LNCAP (cell line): ENCODE results near the gene MAP2K2.

Source experiments
- TF ChIP-seq, protein P1 (sequence below): fragments of 450-650 bp; IDR thresholded peaks from 2 replicates; pipeline ENCODE4 v1.5.1; 2017; ENCODE audit warnings: mild to moderate bottlenecking

The MAP2K2 gene

DNA sequence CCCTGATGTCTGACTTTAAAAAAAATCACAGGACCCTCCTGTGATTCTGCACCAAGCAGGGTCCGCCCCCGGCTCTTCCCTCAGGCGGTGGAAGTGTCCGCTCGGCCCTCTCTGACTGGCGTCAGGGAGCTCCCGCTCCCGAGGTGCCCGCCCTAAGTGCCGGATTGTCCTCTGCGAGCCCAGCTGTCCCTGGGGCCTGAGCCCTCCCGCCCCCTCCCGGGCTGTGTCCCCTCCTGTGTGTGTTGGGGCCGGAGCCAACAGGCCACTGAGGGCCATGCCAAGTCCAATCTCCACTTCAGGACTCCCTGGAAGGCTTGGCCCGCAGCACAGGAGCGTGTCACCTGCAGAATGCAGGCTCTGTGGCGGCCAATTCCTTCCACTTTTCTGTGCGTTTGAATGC is 25.4 kb downstream of the MAP2K2 start:
- TF ChIP-seq, protein P1, sequence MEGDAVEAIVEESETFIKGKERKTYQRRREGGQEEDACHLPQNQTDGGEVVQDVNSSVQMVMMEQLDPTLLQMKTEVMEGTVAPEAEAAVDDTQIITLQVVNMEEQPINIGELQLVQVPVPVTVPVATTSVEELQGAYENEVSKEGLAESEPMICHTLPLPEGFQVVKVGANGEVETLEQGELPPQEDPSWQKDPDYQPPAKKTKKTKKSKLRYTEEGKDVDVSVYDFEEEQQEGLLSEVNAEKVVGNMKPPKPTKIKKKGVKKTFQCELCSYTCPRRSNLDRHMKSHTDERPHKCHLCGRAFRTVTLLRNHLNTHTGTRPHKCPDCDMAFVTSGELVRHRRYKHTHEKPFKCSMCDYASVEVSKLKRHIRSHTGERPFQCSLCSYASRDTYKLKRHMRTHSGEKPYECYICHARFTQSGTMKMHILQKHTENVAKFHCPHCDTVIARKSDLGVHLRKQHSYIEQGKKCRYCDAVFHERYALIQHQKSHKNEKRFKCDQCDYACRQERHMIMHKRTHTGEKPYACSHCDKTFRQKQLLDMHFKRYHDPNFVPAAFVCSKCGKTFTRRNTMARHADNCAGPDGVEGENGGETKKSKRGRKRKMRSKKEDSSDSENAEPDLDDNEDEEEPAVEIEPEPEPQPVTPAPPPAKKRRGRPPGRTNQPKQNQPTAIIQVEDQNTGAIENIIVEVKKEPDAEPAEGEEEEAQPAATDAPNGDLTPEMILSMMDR: no peak

DNA sequence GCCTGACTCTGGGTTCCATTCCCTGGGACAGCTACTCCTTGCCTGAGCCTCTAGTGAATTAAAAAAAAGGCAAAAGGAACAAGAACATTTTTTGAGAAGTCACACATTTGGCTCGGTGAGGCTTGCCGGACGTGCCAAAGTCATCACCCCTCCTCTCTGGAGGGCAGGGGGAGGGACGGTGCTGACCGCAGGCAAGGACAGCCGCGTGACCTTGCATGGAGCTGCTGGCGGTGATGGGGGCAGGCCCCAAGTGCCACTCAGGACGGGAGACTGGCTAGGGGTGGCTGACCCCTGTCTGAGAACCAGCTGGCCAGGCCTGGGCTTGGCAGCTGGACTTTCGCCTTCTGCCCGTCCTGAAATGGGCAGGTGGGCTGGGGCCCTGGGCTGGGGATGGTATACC is 26.4 kb downstream of the MAP2K2 start:
- TF ChIP-seq, protein P1: no peak

DNA sequence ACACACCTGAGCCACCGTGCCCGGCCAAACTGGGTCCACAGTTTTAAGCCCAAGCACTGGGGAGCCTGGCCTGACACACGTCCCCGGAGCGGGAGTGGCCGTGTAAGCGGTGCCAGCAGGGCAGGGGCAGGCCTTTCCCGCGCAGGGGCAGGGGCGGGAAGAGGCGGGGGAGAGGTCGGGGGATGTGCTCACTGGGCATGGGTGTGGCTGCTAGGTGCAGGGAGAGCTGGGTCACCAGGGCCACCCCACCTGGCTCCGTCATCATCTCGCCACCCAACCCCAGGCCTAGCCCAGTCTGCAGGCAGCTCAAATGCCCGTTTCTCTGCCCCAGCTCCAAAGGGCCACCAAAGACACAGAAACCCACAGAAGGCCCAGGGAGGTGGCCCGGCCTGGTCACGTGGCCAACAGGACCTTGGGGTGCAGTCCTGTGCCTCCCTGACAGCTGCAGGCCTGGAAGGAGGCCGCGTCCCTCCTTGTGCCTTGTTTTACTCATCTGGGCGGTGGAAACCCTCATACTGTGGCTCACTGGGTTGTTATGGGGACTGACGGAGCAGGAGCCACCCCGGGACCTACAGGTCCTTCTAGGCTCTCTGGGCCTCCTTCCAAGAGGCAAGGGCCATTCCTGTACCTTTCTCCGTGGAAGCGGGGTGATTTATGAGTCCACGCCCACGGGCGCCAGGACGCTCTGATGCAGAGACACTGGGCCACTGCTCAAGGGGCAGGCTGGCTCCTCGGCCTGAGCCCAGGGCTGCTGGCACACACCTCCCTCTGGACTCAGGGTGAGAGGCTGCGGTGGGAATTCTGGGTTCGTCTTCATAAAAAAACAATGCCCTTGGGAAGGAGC is 27.7 kb downstream of the MAP2K2 start:
- TF ChIP-seq, protein P1: no peak

DNA sequence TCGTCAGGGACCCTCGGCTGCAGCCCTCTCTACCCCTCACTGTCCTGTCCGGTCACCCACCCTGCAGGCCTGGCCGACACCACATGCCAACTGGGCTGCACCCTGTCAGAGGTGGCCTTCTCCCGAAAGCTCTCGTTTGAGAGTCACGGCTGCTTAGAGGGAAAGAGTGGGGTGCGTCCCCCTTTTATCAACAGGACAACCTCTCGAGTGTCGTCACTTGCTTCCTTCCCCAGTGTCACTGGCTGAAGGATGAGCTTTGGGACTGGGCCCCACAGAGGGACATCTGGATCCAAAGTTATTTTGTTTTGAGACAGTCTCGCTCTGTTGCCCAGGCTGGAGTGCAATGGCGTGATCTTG is 28.5 kb downstream of the MAP2K2 start:
- TF ChIP-seq, protein P1: no peak

DNA sequence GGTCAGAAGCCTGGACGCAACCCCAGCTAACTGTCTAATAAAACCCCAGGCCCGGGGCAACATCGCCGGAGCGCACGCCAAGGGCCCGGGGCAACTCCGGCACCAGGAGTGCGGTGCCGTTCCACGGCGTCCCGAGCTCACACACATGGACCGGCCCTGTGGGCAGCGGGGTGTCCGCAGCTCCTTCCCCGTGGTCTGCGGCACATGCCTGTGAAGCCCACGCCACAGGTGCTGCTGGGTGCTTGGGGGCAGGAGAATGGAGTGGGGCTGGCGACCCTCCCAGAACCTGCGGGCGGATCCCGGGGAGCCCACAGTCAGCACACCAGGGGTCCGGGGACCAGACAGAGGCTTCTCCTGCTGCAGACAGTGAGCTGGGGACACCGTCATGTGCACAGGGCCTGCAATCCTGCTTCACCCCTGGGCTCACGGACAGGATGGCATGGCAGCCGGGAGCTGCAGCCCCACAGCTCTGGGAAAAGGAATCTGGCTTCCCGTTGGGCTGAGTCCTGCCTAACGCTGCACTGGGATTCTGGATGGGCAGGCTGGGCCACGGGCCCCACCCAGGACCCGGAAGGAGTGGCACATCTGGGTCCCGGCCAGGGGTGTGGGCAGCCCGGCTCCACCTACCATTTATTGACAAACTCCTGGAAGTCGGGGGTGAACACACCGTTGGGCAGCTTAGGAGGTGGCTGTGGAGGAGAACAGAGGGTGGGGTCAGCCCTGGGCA is 29.0 kb downstream of the MAP2K2 start:
- TF ChIP-seq, protein P1: no peak

DNA sequence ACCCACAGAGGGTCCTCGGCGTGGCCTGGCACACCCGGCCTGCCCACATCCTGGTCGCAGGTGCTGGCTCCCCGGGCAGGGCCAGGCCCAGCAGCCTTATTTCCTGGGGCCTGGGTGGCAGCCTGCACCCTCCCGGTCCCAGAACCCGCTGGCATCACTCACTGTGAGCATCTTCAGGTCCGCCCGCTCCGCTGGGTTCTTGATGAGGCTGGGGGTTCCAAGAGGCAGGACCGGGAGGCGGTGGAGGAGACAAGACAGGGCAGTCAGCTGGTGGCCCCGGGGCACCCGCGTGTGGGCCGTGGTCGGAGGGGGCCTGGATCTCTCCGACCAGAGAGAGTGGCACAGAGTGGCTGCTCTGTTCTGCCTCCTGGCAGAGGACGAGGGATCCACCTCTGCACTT is 29.6 kb downstream of the MAP2K2 start:
- TF ChIP-seq, protein P1: no peak

DNA sequence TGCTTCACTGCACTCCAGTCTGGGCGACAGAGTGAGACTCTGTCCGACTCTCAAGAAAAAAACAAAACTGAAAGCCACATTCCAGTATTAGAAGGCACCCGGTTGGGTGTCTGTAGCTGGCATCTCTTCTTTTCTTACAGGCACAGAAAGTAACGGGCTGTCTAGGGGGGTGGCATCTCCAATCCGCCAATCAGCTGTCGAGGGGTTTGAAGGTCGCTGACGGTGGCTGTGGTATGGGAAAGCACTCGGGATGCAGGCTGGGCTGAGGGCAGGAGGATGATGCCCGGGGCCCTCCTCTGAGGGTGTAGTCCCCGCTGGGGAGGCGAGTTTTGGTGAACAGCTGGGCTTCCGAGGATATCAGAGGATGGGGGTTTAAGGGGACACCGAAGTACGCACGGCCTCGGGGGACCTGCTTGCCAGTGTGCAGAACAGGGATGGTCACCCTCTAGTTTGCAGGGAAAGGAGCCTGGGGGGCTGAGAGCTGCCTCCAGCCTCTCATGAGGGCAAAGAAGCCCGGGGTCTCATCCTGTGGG is 30.2 kb downstream of the MAP2K2 start:
- TF ChIP-seq, protein P1: no peak
